ENCODE measurements around the gene PPM1H.

Gene PPM1H

DNA sequence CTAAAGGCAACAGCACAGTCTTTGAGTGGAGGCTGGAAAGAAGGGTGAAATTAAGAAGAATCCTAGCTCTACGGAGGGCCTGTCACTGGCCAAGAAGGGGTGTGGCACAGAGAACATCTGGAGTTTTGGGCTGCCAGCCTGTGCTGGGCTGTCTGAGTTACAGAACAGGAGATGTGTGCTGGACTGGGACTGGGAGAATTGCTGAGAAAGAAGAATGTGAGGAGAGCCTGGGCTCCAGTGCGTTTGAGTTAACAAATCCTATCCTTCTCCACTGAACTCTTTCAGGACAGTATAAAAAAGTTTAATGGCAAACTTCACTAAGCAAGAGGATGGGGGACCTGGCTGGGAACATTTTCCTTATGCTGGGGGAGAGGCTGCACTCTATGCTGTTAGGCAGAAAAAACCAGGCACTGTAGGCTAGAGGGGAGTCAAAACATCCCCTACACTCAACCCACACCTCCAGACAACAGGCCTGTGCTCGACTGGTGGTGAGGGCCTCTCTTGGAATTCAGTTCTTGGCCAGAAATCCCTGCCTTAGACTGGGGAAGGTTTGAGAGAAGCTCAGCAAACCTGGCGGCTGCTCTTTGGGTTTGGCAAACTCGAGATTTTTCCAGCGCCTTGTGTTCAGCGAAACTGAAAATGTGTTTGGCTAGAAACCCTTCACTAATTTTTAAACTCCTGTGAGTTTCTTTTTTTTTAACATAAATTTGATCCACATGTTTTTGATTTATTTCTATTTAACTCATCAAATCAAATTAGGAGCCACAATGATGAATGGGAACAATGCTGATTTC is 251.0 kb downstream of the PPM1H start:
- TF ChIP-seq, protein P1, sequence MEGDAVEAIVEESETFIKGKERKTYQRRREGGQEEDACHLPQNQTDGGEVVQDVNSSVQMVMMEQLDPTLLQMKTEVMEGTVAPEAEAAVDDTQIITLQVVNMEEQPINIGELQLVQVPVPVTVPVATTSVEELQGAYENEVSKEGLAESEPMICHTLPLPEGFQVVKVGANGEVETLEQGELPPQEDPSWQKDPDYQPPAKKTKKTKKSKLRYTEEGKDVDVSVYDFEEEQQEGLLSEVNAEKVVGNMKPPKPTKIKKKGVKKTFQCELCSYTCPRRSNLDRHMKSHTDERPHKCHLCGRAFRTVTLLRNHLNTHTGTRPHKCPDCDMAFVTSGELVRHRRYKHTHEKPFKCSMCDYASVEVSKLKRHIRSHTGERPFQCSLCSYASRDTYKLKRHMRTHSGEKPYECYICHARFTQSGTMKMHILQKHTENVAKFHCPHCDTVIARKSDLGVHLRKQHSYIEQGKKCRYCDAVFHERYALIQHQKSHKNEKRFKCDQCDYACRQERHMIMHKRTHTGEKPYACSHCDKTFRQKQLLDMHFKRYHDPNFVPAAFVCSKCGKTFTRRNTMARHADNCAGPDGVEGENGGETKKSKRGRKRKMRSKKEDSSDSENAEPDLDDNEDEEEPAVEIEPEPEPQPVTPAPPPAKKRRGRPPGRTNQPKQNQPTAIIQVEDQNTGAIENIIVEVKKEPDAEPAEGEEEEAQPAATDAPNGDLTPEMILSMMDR (conservative IDR thresholded peaks at IDR 0.05; ENCODE audit: low read depth): no peak
- POLR2A ChIA-PET (ENCODE audit: low non-redundant PET): no interaction called here
- CTCF ChIA-PET: no interaction called here
- H3K27ac ChIP-seq: no peak overlapping the region
- DNase-seq (ENCODE audit: low spot score): no peak

DNA sequence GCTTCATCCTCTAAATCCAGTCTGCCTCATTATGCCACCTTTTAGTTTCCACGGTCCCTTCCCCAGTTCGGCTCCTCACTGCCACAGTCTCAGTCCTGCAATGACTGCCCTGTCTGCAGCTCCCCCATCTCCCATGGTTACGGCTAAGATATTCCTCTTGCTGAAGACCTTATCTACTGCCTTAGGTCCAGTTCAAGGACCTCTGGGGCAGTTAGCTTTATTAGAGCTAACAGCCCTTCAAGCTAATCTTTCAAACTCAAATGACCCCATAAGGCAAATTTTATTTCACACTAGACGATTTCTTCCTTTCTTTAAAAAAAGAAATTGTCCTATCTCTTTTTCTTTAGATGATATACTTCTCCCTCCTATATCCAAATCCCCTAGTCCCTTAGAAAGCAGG is 253.6 kb downstream of the PPM1H start:
- no peak for DNase-seq (ENCODE audit: low spot score)
- ChIA-PET POLR2A (ENCODE audit: low non-redundant PET) (no interaction called here), CTCF (no interaction called here)
- H3K27ac ChIP-seq: no peak overlapping the region
- TF ChIP-seq, protein P1 (conservative IDR thresholded peaks at IDR 0.05; ENCODE audit: low read depth): no peak

DNA sequence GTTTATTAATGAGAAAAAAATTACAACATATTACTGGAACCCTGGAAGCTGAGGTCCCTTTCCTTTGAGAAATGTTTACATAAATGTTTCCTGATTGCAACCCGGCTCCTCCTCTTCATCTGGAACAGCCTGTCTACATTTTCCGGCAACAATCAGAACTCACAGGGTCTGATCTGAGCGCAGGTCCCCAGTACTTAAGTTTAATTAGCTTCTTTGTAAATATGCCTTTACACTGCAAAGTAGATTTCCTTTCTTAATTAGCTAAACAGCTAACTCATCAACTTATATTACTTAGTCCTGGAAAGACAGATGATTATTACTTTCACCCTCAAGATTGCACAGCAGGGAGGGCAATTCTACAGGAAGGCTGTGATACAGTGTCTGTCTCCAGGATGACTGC is 255.3 kb downstream of the PPM1H start:
- DNase-seq (ENCODE audit: low spot score): no peak
- ChIA-PET CTCF (interaction anchor here (0.7 kb wide), 1 partner anchor 74 kb away, joined by 3 read pairs; no protein-coding TSS in a partner anchor), POLR2A (ENCODE audit: low non-redundant PET) (no interaction called here)
- TF ChIP-seq, protein P1 (conservative IDR thresholded peaks at IDR 0.05; ENCODE audit: low read depth): no peak
- H3K27ac ChIP-seq: no peak overlapping the region

DNA sequence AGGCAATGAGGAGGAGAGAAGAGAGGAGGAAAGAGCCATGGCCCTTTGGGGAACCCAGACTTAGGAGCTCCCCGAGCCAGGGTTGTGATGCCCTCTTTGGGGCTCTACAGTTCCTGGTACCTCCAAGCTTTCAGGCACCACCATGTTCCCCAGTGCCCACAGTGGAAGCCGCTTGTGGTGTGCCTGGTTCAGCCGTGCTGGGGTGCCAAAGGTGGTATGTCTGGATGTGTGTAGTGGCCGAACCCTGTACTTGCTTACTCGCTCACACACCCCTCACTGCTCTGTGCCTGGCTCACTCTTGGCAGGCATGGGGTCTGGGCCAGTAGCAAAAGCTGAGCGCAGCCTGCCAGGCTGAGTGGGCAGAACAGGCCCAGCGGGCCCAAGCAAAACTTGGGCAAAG is 257.6 kb downstream of the PPM1H start:
- H3K27ac ChIP-seq: no peak overlapping the region
- CTCF ChIA-PET: no interaction called here
- no peak for DNase-seq (ENCODE audit: low spot score)
- POLR2A ChIA-PET (ENCODE audit: low non-redundant PET): no interaction called here
- TF ChIP-seq, protein P1 (conservative IDR thresholded peaks at IDR 0.05; ENCODE audit: low read depth): no peak

DNA sequence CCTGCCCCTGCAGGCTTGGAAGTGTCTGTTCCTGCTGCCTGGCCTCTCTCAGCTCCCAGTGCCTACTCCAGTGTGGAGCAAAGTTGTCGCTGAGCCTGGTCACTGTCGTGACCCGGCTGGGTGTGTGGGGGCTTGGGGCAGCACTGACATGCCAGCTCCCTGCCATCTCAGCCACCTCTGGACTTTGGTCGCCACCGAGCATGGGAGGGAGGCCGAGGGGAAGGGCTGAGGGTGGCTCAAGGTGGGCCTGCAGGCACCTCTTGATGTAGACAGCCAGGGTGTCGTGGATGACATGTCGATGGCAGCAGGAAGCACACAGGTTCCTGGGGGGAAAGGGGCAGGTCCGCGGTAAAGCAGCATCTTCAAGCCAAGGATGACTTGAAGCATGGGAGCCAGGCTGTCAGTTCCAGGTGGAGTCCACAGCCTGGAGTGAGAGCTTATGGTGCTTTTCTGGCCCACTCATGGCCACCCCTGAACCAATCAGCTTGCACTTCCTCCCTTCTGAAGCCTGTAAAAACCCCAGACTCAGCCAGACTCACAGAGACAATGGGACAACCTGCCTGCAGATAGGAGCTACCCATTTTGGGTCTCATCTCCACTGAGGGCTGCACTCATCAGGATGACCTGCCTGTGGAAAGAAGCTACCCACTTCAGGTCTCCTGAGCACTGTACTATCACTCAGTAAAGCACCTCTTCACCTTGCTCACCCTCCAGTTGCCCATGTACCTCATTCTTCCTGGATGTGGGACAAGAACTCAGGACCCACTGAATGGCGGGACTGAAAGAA is 258.2 kb downstream of the PPM1H start:
- POLR2A ChIA-PET (ENCODE audit: low non-redundant PET): no interaction called here
- CTCF ChIA-PET: interaction anchor here (0.6 kb wide), 1 partner anchor 250 kb away, joined by 5 read pairs; no protein-coding TSS in a partner anchor
- no peak overlapping the region for H3K27ac ChIP-seq
- DNase-seq (ENCODE audit: low spot score): no peak
- TF ChIP-seq, protein P1 (conservative IDR thresholded peaks at IDR 0.05; ENCODE audit: low read depth): no peak

DNA sequence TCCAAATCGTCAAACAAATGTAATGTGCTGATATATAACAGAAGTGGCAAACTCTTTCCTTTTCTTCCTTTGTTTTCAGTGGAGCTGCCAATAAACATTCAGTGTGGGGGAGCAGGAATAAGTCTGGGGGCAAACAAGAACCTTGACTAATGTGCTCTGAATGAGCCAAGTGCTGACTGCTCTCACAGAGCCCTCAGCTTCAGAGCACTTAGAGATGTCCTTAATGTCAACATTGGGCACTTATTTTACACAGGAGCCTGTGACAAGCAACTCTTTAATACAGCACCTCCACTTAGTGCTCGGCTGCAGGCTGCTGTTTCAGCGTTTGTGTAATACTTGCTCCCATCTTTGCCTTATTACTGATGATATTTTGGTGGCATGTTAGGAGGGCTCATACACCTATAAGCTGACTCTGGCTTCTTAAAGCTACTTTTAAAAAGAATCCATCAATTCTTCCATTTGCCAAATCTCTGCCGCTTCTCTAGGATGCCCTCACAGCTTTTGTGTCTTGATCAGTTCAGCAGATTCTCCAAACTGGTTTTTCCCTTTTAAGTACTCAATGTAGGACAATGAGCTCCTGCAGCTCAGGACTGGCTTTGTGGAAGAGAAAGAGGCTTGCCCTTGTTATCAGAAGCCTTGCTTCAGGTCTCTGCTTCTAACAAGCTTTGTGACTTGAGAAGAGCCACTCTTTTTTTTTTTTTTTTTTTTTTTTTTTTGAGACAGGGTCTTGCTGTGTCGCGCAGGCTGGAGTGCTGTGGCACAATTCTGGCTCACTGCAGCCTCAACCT is 261.7 kb downstream of the PPM1H start:
- DNase-seq (ENCODE audit: low spot score): no peak
- TF ChIP-seq, protein P1 (conservative IDR thresholded peaks at IDR 0.05; ENCODE audit: low read depth): no peak
- ChIA-PET CTCF (no interaction called here), POLR2A (ENCODE audit: low non-redundant PET) (interaction anchor here (0.6 kb wide), 1 partner anchor 32 kb away, joined by 3 read pairs; no protein-coding TSS in a partner anchor)
- no peak overlapping the region for H3K27ac ChIP-seq

All from RWPE1 (cell line).